ENCODE measurements around the gene KMT2D.

KMT2D gene

DNA sequence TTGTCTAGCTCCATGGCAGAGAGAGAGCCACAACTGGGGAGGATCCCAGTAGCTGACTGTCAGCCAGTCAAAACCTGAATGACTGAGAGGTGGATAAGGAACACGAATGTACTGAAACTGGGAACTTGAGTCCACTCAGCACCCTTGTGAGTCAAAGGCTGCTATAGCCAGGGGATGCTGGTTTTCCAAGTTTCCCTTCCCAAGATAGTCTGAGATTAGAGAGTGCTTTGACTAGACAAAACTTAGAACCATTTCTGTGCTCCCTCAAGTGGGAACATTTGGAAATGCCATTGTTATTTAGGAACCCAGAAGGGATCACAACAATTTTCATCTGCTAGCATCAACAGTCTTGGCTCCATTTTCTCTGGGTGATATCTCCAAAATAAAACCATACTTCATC lies 46.0 kb downstream of the KMT2D start:
- Histone ChIP-seq H3K18ac (ENCODE audit: low read depth in 1 of 2, low read length in 2 of 2) (no peak overlapping the region), H2BK120ac (ENCODE audit: low read depth, low read length) (no peak overlapping the region), H4K91ac (ENCODE audit: low read length) (no peak overlapping the region), H3K4me2 (ENCODE audit: low read length, poor library complexity, severe bottlenecking) (no peak overlapping the region), H3K79me1 (replicated peaks; ENCODE audit: low read length, poor library complexity, severe bottlenecking) (peaks cover 27% of the 10 kb centered on the region), H3K4ac (ENCODE audit: low read depth in 1 of 2, low read length in 2 of 2) (no peak overlapping the region), H2BK5ac (ENCODE audit: low read depth, low read length, poor library complexity, severe bottlenecking) (no peak overlapping the region), H3K27ac (ENCODE audit: low read length, poor library complexity, severe bottlenecking) (no peak overlapping the region), H3K9me3 (ENCODE audit: control insufficient read depth, low read length) (no peaks in the 10 kb centered on the region), H3K9ac (ENCODE audit: low read length) (peak overlapping the region; percentile 34), H3K36me3 (ENCODE audit: control insufficient read depth in 1 of 2, insufficient read depth in 2 of 2, low read depth in 1 of 2, low read length in 2 of 2) (peaks cover 18 to 38% of the 10 kb centered on the region in 2 experiments), H3K4me1 (ENCODE audit: control insufficient read depth, insufficient read depth, low read depth, low read length) (peaks cover 5% of the 10 kb centered on the region), H2AFZ (ENCODE audit: low read depth, low read length) (no peak overlapping the region), H2AK5ac (ENCODE audit: low read length, severe bottlenecking) (no peak overlapping the region), H2BK12ac (ENCODE audit: low read length in 2 of 2) (peak overlapping the region in 1 of 2 experiments; percentile 57), H3K14ac (ENCODE audit: low read length in 2 of 2) (no peak overlapping the region), H4K8ac (ENCODE audit: low read length) (no peak overlapping the region), H2BK15ac (ENCODE audit: low read depth, poor library complexity, severe bottlenecking) (no peak overlapping the region), H3K23ac (ENCODE audit: low read length in 2 of 2) (no peak overlapping the region), H3K4me3 (ENCODE audit: insufficient read depth in 1 of 2, low read depth in 1 of 2, low read length in 2 of 2) (no peak overlapping the region), H3K27me3 (ENCODE audit: control insufficient read depth in 1 of 2, insufficient read depth in 1 of 2, low read length in 2 of 2) (no peaks in the 10 kb centered on the region)
- DNase-seq: peak; percentile 63
- 69% methylated on average over 1 of the region's 1 CpG for WGBS

DNA sequence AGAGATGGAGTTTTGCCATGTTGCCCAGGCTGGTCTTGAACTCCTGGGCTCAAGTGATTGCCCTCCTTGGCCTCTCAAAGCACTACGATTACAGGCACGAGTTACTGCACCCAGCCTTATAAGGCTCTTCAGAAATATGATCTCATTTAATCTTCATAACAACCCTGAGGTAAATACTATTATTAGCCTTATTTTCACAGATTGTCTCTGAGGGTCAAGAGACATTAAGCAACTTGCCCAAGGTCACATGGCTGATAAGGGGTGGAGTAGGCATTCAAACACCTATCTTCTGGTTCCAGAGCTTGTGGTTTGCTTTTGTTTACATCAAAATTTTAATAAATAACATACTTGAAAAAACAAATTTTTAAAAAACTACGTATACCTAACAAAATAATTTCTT lies 47.2 kb downstream of the KMT2D start:
- no peaks in the 10 kb centered on the region for H3K27me3 ChIP-seq (ENCODE audit: control insufficient read depth in 1 of 2, insufficient read depth in 1 of 2, low read length in 2 of 2)
- no peak overlapping the region for H3K4me2 ChIP-seq (ENCODE audit: low read length, poor library complexity, severe bottlenecking)
- H3K18ac ChIP-seq (ENCODE audit: low read depth in 1 of 2, low read length in 2 of 2): no peak overlapping the region
- peaks cover 18 to 48% of the 10 kb centered on the region in 2 experiments for H3K36me3 ChIP-seq (ENCODE audit: control insufficient read depth in 1 of 2, insufficient read depth in 2 of 2, low read depth in 1 of 2, low read length in 2 of 2)
- H3K9ac ChIP-seq (ENCODE audit: low read length): no peak overlapping the region
- H4K91ac ChIP-seq (ENCODE audit: low read length): no peak overlapping the region
- H3K4ac ChIP-seq (ENCODE audit: low read depth in 1 of 2, low read length in 2 of 2): no peak overlapping the region
- no peak overlapping the region for H2AK5ac ChIP-seq (ENCODE audit: low read length, severe bottlenecking)
- 86% methylated on average over 2 of the region's 3 CpGs for WGBS
- H3K9me3 ChIP-seq (ENCODE audit: control insufficient read depth, low read length): no peaks in the 10 kb centered on the region
- H2BK15ac ChIP-seq (ENCODE audit: low read depth, poor library complexity, severe bottlenecking): no peak overlapping the region
- H2BK5ac ChIP-seq (ENCODE audit: low read depth, low read length, poor library complexity, severe bottlenecking): no peak overlapping the region
- DNase-seq: no peak
- H3K79me1 ChIP-seq (replicated peaks; ENCODE audit: low read length, poor library complexity, severe bottlenecking): peaks cover 30% of the 10 kb centered on the region
- H2BK120ac ChIP-seq (ENCODE audit: low read depth, low read length): no peak overlapping the region
- H2AFZ ChIP-seq (ENCODE audit: low read depth, low read length): no peak overlapping the region
- no peak overlapping the region for H4K8ac ChIP-seq (ENCODE audit: low read length)
- no peak overlapping the region for H3K27ac ChIP-seq (ENCODE audit: low read length, poor library complexity, severe bottlenecking)
- no peak overlapping the region for H3K23ac ChIP-seq (ENCODE audit: low read length in 2 of 2)
- no peak overlapping the region for H3K4me3 ChIP-seq (ENCODE audit: insufficient read depth in 1 of 2, low read depth in 1 of 2, low read length in 2 of 2)
- peaks cover 3% of the 10 kb centered on the region for H3K4me1 ChIP-seq (ENCODE audit: control insufficient read depth, insufficient read depth, low read depth, low read length)
- no peak overlapping the region for H3K14ac ChIP-seq (ENCODE audit: low read length in 2 of 2)
- no peak overlapping the region for H2BK12ac ChIP-seq (ENCODE audit: low read length in 2 of 2)

DNA sequence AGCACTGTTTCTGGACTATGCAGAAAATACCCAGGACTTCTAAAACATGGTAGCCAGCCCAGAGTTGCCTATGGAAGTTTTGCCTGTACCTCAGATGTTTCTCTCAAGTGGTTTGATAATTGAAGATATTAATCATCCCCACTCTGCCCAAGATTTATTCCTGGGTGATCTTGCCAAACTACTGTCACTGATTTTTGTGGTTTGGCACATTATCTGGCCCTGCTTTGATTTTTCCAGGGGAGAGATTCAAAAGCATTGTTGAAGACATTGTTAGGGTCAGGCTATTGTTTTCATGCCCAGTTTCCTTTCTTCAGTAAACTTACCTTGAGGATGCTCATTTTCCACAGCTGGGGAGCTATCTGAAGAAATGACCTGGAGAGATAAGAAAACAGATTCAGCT lies 47.9 kb downstream of the KMT2D start:
- peaks cover 33% of the 10 kb centered on the region for H3K79me1 ChIP-seq (replicated peaks; ENCODE audit: low read length, poor library complexity, severe bottlenecking)
- H3K4me3 ChIP-seq (ENCODE audit: insufficient read depth in 1 of 2, low read depth in 1 of 2, low read length in 2 of 2): no peak overlapping the region
- no peak overlapping the region for H4K8ac ChIP-seq (ENCODE audit: low read length)
- no peak overlapping the region for H2BK15ac ChIP-seq (ENCODE audit: low read depth, poor library complexity, severe bottlenecking)
- no peak overlapping the region for H3K18ac ChIP-seq (ENCODE audit: low read depth in 1 of 2, low read length in 2 of 2)
- H3K23ac ChIP-seq (ENCODE audit: low read length in 2 of 2): no peak overlapping the region
- H3K4ac ChIP-seq (ENCODE audit: low read depth in 1 of 2, low read length in 2 of 2): no peak overlapping the region
- peak overlapping the region; percentile 14 for H3K9ac ChIP-seq (ENCODE audit: low read length)
- H3K36me3 ChIP-seq (ENCODE audit: control insufficient read depth in 1 of 2, insufficient read depth in 2 of 2, low read depth in 1 of 2, low read length in 2 of 2): peaks cover 18 to 50% of the 10 kb centered on the region in 2 experiments
- H3K14ac ChIP-seq (ENCODE audit: low read length in 2 of 2): no peak overlapping the region
- H3K9me3 ChIP-seq (ENCODE audit: control insufficient read depth, low read length): no peaks in the 10 kb centered on the region
- H3K4me2 ChIP-seq (ENCODE audit: low read length, poor library complexity, severe bottlenecking): no peak overlapping the region
- H2AK5ac ChIP-seq (ENCODE audit: low read length, severe bottlenecking): no peak overlapping the region
- H2AFZ ChIP-seq (ENCODE audit: low read depth, low read length): no peak overlapping the region
- H2BK120ac ChIP-seq (ENCODE audit: low read depth, low read length): no peak overlapping the region
- no peak overlapping the region for H2BK12ac ChIP-seq (ENCODE audit: low read length in 2 of 2)
- no peak overlapping the region for H3K27ac ChIP-seq (ENCODE audit: low read length, poor library complexity, severe bottlenecking)
- no peak overlapping the region for H2BK5ac ChIP-seq (ENCODE audit: low read depth, low read length, poor library complexity, severe bottlenecking)
- H3K27me3 ChIP-seq (ENCODE audit: control insufficient read depth in 1 of 2, insufficient read depth in 1 of 2, low read length in 2 of 2): no peaks in the 10 kb centered on the region
- H3K4me1 ChIP-seq (ENCODE audit: control insufficient read depth, insufficient read depth, low read depth, low read length): peaks cover 3% of the 10 kb centered on the region
- no peak overlapping the region for H4K91ac ChIP-seq (ENCODE audit: low read length)
- DNase-seq: no peak
